SU-DHL-6 (cell line): Measurements from ENCODE around the gene TENM4.

ENCODE experiments used
- H2AFZ ChIP-seq: fragments of 200-600 bp; sonication (generic); 2 replicates; pipeline ENCODE4 v1.6.1; 2014; ENCODE audit warnings: low read depth, mild to moderate bottlenecking, moderate library complexity, mixed read lengths, antibody characterized with exemption, low read length; ENCODE audit not compliant: severe bottlenecking
- H3F3A ChIP-seq: fragments of 200-600 bp; shearing (Covaris generic); 2 replicates; pipeline ENCODE4 v1.6.0; 2016; ENCODE audit warnings: antibody characterized with exemption, mild to moderate bottlenecking; ENCODE audit not compliant: insufficient read depth
- H3K27ac ChIP-seq: fragments of 200-600 bp; sonication (generic); 2 replicates; pipeline ENCODE4 v1.5.1; 2016; ENCODE audit warnings: low read depth, mild to moderate bottlenecking, low read length, moderate library complexity, mixed read lengths
- H3K27me3 ChIP-seq: fragments of 200-600 bp; sonication (generic), shearing (Covaris generic); 2 replicates; pipeline ENCODE4 v1.6.0; 2014; ENCODE audit warnings: mild to moderate bottlenecking, low read length
- H3K36me3 ChIP-seq: fragments of 200-600 bp; sonication (generic); 2 replicates; pipeline ENCODE4 v1.6.1; 2014; ENCODE audit warnings: mild to moderate bottlenecking, low read length, mixed read lengths
- H3K4me2 ChIP-seq: fragments of 300-600, 200-600 bp; shearing (Covaris generic), sonication (generic); 2 replicates; pipeline ENCODE4 v1.6.0; 2014; ENCODE audit warnings: low read length, low read depth, mild to moderate bottlenecking; ENCODE audit not compliant: poor library complexity, severe bottlenecking
- H3K4me3 ChIP-seq: fragments of 200-600 bp; sonication (generic); 2 replicates; pipeline ENCODE4 v1.5.1; 2014; ENCODE audit warnings: antibody characterized with exemption, low read length, mild to moderate bottlenecking, mixed read lengths; ENCODE audit not compliant: insufficient read depth, poor library complexity, severe bottlenecking
- H3K79me2 ChIP-seq: fragments of 200-600 bp; sonication (generic); 2 replicates; pipeline ENCODE4 v1.6.1; 2014; ENCODE audit warnings: mild to moderate bottlenecking, low read length, moderate library complexity; ENCODE audit not compliant: insufficient read depth
- H3K9ac ChIP-seq: fragments of 200-600 bp; sonication (generic); 2 replicates; pipeline ENCODE4 v1.7.0; 2014; ENCODE audit warnings: mild to moderate bottlenecking, low read length
- H3K9me2 ChIP-seq: fragments of 200-600 bp; sonication (generic); replicated peaks from 2 replicates; pipeline ENCODE4 v1.6.1; 2014; ENCODE audit warnings: low read length; ENCODE audit not compliant: insufficient read depth
- H3K9me3 ChIP-seq: fragments of 200-600 bp; sonication (generic); 2 replicates; pipeline ENCODE4 v1.6.1; 2014; ENCODE audit warnings: low read length, mixed read lengths; ENCODE audit not compliant: insufficient read depth
- H4K20me1 ChIP-seq: fragments of 200-600 bp; sonication (generic); 2 replicates; pipeline ENCODE4 v1.6.1; 2014; ENCODE audit warnings: low read depth, mild to moderate bottlenecking, antibody characterized with exemption, low read length, moderate library complexity, mixed read lengths
- EZH2phosphoT487 ChIP-seq: fragments of 200-600 bp; sonication (generic), shearing (Covaris generic); conservative IDR thresholded peaks from 2 replicates; pipeline ENCODE4 v1.6.1; 2018; ENCODE audit warnings: mild to moderate bottlenecking, antibody characterized with exemption, low read length, moderate library complexity, mixed read lengths
- TF ChIP-seq, protein P1 (sequence below): fragments of 200-600 bp; sonication (generic); IDR thresholded peaks from one replicate; pipeline ENCODE4 v1.5.1; 2017; ENCODE audit warnings: antibody characterized with exemption, mild to moderate bottlenecking, low read length, moderate library complexity; ENCODE audit not compliant: insufficient read depth, poor library complexity, severe bottlenecking

The TENM4 gene

DNA sequence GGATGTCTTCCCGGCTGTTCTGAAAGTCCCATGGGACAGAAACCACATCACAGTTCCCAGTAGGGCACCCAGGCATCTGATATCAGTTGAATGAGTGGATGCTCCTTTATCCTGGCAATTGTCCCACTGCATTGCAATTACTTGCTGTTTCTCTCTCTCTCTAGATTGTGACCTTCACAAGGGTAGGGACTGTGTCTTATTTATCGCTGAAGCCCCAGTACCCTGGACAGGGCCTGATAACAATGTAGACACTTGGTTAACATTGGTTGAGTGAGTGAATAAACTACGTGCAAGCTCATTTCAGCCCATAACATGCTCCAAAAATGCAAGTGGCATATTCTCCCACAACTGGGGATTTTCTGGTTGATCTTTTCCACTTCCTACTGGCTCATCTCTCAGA is 672.5 kb downstream of the TENM4 start:
- Histone ChIP-seq H3K9ac (no peak overlapping the region), H3K9me3 (no peaks in the 10 kb centered on the region), H3K4me2 (no peak overlapping the region), H3K9me2 (no peaks in the 10 kb centered on the region), H3K36me3 (no peaks in the 10 kb centered on the region), H2AFZ (no peak overlapping the region), H3F3A (no peaks in the 10 kb centered on the region), H4K20me1 (no peaks in the 10 kb centered on the region), H3K27ac (no peak overlapping the region), H3K27me3 (no peaks in the 10 kb centered on the region), H3K79me2 (no peaks in the 10 kb centered on the region), H3K4me3 (no peak overlapping the region)
- TF ChIP-seq, protein P1, sequence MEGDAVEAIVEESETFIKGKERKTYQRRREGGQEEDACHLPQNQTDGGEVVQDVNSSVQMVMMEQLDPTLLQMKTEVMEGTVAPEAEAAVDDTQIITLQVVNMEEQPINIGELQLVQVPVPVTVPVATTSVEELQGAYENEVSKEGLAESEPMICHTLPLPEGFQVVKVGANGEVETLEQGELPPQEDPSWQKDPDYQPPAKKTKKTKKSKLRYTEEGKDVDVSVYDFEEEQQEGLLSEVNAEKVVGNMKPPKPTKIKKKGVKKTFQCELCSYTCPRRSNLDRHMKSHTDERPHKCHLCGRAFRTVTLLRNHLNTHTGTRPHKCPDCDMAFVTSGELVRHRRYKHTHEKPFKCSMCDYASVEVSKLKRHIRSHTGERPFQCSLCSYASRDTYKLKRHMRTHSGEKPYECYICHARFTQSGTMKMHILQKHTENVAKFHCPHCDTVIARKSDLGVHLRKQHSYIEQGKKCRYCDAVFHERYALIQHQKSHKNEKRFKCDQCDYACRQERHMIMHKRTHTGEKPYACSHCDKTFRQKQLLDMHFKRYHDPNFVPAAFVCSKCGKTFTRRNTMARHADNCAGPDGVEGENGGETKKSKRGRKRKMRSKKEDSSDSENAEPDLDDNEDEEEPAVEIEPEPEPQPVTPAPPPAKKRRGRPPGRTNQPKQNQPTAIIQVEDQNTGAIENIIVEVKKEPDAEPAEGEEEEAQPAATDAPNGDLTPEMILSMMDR, result no peak
- no peak for TF ChIP-seq EZH2phosphoT487

DNA sequence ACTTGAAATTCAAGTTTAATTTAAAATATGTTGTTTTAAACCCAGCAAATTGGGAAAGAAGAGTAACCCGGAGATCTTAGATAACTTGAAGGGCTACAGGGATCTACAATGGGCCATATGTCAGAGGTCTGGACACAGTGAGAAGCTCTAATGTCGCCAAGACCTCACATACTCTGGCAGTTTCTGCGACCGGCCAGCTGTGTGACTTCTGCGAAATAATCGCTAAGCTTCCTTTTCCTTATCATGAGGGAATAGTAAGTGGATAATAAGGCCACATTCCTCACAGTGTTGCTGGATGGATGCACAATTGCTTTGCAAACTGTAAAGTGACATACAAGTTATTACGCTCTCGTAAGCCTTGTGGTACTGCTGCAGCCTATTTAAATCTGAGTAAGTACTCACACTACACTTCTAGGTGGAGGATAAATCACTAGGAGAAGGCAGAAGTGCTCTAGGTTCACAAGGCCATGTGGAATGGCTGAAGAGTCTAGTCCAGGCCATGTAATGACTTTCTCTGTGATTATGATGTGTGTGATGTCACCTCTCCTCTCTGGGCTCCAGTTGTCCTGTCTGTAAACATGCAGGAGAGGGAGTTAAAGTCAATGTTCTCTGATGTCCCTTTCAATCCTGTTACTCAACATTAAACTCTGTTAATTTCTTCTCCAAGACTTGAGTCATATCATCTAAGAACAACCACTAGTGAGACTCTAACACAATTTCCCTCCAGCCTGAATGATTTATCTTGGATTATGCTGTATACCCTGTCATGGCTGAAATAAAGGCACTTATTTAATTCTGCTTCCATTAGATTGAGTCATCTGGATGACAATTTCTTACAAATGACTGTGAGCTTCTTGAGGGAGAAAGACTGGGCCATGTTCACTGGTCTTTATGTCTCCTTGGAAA is 673.5 kb downstream of the TENM4 start:
- Histone ChIP-seq H3K9me2 (no peaks in the 10 kb centered on the region), H3K79me2 (no peaks in the 10 kb centered on the region), H3F3A (no peaks in the 10 kb centered on the region), H3K27me3 (no peaks in the 10 kb centered on the region), H3K4me3 (no peak overlapping the region), H3K9me3 (no peaks in the 10 kb centered on the region), H3K27ac (no peak overlapping the region), H3K4me2 (no peak overlapping the region), H3K36me3 (no peaks in the 10 kb centered on the region), H4K20me1 (no peaks in the 10 kb centered on the region), H2AFZ (no peak overlapping the region), H3K9ac (no peak overlapping the region)
- TF ChIP-seq EZH2phosphoT487, result no peak
- TF ChIP-seq, protein P1, result no peak

- Histone ChIP-seq H3K4me3 (no peak overlapping the region), H3F3A (no peaks in the 10 kb centered on the region), H3K9me2 (no peaks in the 10 kb centered on the region), H2AFZ (no peak overlapping the region), H3K27ac (no peak overlapping the region), H3K9ac (no peak overlapping the region), H3K4me2 (no peak overlapping the region), H3K79me2 (no peaks in the 10 kb centered on the region), H4K20me1 (no peaks in the 10 kb centered on the region), H3K27me3 (no peaks in the 10 kb centered on the region), H3K36me3 (no peaks in the 10 kb centered on the region), H3K9me3 (no peaks in the 10 kb centered on the region)
- TF ChIP-seq, protein P1, result no peak
- no peak for TF ChIP-seq EZH2phosphoT487
Observed at GRCh38 chr11:78764946-78765345, 675.9 kb downstream of the TENM4 start.
